Stimulated activated CD8-positive, alpha-beta memory T cell treated with anti-CD3 and anti-CD28 coated beads, Interleukin-15, amount 100 ng/mL, for 1 hour (primary cell): ENCODE results near the gene CPA1.

ENCODE experiments used
- DNase-seq: peaks from one replicate; pipeline ENCODE4 v3.0.0-alpha.2; 2020; ENCODE audit warnings: low read depth

CPA1 gene

DNA sequence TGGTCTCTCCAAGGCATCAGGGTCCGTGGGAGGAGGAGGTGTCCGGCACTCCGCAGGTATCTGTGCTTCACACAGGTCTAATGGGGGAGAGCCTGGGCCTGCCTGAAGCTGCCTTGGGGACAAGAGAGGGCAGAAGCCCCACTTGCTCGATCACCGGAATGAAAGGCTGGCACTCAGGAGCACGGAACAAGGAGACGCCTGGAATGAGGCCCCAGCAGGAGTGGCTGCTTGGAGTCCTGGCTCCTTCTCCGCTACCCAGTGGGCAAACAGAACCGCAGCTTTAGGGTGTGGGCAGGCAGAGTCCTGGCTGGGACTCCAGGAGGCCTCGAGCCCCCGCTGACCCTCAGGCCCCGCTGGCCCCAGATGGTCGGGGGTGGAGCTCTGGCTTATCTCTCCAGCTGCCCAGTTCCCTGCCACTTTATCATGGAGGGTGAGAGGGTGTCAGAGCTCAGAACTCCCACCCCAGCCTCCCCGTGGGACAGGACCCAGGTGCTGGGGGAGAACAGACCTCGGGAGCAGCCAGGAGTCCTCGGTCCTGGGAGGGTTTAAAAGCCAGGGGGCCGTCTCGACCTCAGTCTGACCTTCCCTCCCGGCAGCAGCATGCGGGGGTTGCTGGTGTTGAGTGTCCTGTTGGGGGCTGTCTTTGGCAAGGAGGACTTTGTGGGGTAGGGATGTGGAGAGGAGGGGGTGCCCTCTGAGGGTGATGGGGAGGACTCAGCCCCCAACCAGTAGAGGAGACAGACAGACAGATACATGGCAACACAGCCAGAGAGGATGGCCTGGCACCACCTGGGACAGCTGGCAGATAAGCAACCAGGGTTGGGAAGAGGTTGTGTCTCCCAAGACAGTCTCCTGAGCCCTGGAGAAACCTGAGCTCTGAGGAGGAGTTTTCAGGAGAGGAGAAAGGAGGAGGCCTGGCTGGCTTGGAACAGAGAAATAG is at the start of gene CPA1:
CPA1 (plus strand) TSS at position 574 of the 940 bp plus-strand sequence; CDS start at position 601, 27 bp downstream.
- no peak for DNase-seq

- no peak for DNase-seq
These were observed 47.8 kb upstream of the CPA1 start for GRCh38 chr7:130332259-130333053.

DNA sequence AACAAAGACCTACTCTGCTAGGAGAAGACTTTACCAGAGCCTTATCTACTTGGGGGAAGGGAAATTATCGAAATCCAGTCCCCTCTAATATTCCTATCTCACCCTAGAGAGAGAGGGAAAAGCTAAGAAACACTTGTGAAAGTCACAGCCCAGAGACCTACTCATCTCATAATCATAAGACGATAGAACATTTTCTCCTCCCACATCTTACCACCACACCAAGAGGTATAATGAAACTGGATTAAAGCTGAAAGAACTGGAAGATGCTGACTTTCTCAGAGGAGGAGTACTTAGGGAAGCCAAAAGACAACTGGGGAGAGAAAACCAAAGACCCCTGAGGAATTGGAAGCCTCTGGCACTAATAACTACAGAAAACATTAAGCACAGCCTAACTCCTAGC is 46.5 kb upstream of the CPA1 start:
- no peak for DNase-seq

- DNase-seq, result no peak
These were observed 46.0 kb upstream of the CPA1 start for GRCh38 chr7:130334274-130334673.

DNA sequence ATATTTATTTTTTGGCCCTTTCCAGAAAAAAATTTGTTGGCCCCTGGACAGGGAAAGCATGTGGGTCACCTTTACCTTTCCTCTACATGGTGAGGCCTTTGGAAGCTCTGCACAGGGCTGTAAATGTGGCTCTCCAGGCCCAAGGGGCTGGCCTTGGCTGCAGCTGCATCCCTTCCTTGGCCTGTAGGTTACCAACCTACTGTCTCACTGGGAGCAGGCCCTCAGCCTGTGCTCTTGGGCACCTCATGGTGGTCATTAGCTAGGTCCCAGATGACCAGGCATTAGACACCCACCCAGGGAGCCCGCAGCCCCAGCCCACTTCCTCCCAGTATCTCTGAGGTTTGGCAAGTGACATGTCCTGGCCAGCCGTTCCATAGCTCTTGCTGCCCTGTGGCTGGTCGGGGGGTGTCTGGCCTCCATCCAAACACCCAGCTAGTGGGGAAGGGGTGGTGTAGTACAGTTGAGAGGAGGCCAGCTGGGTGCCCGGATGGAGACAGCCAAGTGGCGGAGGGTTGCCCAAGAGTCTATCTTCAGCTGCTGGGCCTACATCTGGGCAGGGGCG is 42.8 kb upstream of the CPA1 start:
- DNase-seq, result no peak

GRCh38 chr7:130338233-130338632 is 42.1 kb upstream of the CPA1 start:
- no peak for DNase-seq

DNA sequence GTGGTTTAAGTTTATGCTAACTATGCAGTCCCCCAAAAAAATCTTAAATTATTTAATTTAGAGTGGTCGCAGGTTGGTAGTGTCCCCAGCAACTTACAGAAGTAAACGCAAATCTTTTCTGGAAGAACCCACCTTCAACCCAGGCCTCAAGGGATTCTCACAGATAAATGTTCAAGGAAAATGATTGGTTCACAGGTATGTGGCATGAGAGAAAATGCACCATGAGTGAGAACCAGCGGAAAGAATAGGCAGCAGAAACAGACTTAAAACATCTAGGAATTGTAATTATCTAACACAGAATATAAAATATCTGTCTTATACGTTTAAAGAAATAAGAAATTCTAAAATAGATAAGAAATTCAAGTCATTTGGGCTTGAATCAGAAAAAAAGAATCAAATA is 38.4 kb upstream of the CPA1 start:
- DNase-seq, result no peak

DNA sequence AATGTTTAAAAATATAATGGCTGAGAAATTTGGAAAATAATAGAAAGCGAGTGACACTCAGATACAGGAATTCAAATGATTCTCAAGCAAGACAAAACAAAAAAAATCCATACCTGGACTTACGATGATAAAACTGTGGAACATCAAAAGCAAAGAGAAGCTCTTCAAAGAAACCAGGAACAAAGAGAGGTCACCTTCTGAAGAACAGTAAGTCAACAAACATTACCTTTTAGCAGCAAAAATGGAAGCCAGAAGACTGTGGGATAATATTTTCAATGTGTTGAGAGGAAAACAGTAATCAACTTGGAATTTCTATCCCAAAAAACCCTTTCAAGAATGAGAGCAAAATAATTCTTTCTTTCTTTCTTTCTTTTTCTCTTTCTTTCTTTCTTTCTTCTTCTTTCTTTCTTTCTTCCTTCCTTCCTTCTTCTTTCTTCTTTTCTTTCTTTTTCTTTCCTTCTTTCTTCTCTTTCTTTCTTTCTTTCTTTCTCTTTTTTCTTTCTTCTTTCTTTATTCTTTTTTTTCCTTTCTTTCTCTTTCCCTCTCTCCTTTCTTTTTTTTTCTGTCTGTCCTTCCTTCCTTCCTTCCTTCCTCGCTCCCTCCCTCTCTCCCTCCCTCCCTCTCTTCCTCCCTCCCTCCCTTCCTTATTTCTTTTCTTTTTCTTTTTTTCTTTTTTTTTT is 37.5 kb upstream of the CPA1 start:
- no peak for DNase-seq

GRCh38 chr7:130344271-130344866 is 35.9 kb upstream of the CPA1 start, which contains the start of gene CPA5:
CPA5 (plus strand) TSS chr7:130344816; CDS start chr7:130346486, 1,670 bp downstream.
- DNase-seq, result no peak

- DNase-seq, result no peak
These were observed 35.2 kb upstream of the CPA1 start for GRCh38 chr7:130345136-130345535.

DNA sequence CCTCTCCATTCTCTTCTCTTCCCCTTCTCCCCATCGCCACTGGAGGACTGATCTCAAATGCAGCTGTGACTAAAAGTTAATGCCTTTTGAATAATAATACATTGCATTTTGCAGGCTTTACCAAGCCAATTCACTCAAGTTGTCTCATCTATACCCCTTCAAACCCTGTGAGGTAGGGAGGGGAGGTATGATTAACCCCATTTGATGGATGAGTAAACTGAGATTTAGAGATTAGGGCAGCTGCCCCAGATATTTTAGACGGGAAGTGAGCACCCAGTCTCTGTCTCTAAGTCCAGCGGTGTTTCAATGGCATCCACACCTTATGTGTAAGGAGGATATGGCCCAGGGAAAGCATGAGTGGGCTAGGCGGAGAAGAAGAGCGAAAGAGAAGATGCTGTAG is 34.6 kb upstream of the CPA1 start:
- DNase-seq, result no peak

DNA sequence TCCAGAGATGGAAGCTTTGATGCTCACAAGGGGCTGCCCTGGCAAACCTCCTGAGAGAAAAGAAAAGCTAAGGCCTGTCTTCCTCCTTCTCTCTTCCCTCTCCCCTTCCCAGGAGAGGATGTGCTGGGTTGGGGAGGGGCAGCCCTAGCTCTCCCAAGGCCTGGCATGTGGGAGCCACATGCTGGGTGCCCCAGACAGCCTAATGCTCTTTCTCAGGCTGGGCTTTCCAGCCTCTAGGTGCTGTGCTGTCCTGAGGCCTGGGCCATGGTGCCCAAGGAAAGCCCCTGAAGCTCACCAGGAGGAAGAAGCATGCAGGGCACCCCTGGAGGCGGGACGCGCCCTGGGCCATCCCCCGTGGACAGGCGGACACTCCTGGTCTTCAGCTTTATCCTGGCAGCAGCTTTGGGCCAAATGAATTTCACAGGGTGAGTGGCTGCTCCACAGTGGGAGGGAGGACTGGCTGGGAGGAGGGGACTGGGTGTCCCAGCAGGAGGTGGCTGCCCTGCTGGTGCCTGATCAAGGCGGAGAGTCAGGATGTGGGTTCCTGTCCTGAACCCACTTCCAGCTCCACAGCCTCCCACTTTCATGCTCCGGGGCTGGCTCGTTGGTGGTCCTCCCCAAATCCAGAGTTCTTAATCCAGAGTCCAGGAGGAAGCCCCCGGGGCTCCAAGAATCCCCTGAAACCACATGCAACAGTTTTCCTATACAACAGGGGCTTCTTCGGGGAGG is 34.0 kb upstream of the CPA1 start:
- no peak for DNase-seq

DNA sequence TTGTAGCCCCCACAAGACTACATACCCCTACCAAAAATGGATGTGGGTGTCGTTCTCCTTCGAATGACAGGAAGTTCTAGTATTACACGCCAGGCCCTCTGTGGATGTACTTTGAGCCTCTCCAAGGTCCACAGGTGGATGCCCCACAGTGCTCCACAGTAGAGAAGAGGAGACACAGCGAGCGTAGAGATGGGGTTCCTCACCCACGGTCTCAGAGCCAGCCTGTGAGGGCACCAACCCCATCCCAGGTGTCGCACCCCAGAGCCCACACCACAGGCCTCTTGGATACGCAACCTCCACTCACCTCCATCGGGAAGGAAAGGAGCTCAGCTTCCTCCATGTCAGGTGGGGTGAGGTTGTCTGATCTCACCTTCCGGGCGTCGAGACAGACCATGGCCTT is 33.4 kb upstream of the CPA1 start:
- no peak for DNase-seq

- no peak for DNase-seq
These were observed 30.1 kb upstream of the CPA1 start for GRCh38 chr7:130349911-130350782.

GRCh38 chr7:130350945-130351790 is 29.1 kb upstream of the CPA1 start:
- no peak for DNase-seq

DNA sequence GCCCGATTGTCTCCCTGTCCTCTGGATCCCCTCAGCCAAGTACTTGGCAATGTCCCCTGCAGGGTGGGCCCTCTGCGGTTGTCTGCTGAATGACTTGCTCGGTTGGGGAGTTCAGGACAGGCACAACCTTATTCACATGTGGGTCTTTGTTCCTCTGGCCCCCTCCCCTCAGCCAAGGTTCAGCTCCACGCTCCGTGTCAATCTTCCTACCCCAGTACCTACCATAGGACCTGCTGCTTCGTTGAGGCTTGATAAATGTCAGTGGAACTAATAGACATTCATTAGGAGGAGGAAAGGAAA is 28.6 kb upstream of the CPA1 start:
- no peak for DNase-seq

DNA sequence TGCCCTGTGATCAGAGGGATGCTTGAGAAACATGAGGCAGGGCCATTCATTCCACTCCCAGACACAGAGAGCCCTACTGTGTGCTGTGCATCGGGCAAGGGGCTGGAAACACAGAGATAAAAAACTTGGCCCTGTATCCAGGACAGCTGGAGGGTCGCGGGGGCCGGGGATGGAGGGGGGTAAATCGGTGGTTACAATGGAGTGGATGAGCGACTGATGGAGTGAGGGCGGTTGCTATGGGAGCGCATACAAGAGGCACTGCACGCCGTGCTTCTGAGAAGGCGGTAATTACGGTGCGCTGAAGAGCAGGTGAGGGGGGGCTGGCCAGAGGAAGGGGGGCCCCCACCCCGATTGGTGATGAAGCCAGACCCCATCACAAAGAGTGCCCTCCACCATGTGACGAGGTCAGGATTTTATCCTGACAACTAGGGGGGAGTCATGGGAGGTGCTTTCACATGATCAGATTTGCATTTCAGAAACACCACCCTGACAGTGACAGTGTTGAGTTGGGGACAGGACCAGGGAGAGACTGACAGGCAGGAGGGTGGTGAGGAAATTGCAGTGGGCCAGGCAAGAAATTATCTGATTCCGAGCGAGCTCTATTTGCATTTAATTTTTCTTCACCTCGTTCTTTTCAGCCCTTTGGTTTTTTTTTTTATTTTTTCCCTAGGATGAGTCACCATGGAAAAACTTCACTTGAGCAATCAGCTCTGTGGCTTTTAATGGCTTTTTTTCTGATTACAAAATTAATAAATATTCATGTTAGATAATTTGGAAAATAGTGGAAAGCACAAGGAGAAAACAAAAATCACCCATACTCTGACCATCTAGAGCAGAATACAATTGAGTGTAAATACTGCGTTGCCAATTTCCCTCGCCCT is 27.9 kb upstream of the CPA1 start:
- no peak for DNase-seq

GRCh38 chr7:130353196-130353595 is 27.1 kb upstream of the CPA1 start:
- DNase-seq, result no peak
